Right lobe of liver (tissue), 4 donors: ENCODE results near the gene EBP.

Experiments used
- POLR2A ChIP-seq: fragments of 450-650 bp; IDR thresholded peaks from one replicate; pipeline ENCODE4 v1.6.1; 2017; ENCODE audit warnings: antibody characterized with exemption, mild to moderate bottlenecking
- TF ChIP-seq, protein P1 (sequence below), 4 donors: fragments of 200-600 bp in 3 of 4; fragments of 450-650 bp in 1 of 4; IDR thresholded peaks; one replicate each; pipeline versions ENCODE4 v1.5.1 to v1.8.0; 2016 to 2022; ENCODE audit warnings: antibody characterized with exemption in 4 of 4, mild to moderate bottlenecking in 2 of 4
- donor health status: DM: no; HTN: no; CAD: no.
- donor health status: DM: no; HTN: no; CAD: no.
- donor health status: DM: no; HTN: yes; CAD: no.

GRCh38 chrX:48539345-48540027 lies 17.9 kb downstream of the EBP start, which contains the start of gene TBC1D25:
- peak; percentile 55 for TF ChIP-seq POLR2A
- TF ChIP-seq, protein P1, sequence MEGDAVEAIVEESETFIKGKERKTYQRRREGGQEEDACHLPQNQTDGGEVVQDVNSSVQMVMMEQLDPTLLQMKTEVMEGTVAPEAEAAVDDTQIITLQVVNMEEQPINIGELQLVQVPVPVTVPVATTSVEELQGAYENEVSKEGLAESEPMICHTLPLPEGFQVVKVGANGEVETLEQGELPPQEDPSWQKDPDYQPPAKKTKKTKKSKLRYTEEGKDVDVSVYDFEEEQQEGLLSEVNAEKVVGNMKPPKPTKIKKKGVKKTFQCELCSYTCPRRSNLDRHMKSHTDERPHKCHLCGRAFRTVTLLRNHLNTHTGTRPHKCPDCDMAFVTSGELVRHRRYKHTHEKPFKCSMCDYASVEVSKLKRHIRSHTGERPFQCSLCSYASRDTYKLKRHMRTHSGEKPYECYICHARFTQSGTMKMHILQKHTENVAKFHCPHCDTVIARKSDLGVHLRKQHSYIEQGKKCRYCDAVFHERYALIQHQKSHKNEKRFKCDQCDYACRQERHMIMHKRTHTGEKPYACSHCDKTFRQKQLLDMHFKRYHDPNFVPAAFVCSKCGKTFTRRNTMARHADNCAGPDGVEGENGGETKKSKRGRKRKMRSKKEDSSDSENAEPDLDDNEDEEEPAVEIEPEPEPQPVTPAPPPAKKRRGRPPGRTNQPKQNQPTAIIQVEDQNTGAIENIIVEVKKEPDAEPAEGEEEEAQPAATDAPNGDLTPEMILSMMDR (IDR thresholded peaks at IDR 0.05): peak; percentile 14 to 51 (median 26)
